HG02763 (cell line): ENCODE results near the gene PPP1R13B.
A peak's percentile ranks its signal among the peaks of the same experiment; 100 is the strongest.

Experiments
- ATAC-seq: cut with Tn5 transposase; IDR thresholded peaks from one replicate; pipeline ENCODE4 v1.9.1; 2021; ENCODE audit warnings: mild to moderate bottlenecking, moderate library complexity; ENCODE audit not compliant: unreplicated experiment

The PPP1R13B gene

GRCh38 chr14:103702497-103703432 lies 144.6 kb downstream of the PPP1R13B start:
- no peak for ATAC-seq

DNA sequence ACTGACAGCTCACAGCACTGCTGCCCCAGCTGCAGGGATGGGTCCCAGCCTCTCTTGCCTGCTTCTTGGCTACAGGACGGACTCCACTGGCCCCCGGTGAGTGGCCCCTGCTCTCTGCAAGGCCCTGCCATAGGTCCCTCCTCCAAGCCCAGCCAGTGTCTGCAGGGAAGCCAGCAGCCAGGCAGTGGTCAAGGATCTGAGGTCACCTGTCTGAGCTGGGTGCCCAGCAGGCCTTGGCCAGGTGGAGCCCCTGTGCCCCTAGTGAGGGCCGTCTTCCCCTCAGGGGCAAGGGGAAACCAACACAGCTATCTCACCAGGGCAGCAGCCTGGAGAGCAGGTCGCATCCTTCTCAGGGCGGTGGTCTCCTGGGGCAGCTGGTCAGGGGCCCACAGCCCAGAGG lies 145.3 kb downstream of the PPP1R13B start:
- ATAC-seq, result no peak

DNA sequence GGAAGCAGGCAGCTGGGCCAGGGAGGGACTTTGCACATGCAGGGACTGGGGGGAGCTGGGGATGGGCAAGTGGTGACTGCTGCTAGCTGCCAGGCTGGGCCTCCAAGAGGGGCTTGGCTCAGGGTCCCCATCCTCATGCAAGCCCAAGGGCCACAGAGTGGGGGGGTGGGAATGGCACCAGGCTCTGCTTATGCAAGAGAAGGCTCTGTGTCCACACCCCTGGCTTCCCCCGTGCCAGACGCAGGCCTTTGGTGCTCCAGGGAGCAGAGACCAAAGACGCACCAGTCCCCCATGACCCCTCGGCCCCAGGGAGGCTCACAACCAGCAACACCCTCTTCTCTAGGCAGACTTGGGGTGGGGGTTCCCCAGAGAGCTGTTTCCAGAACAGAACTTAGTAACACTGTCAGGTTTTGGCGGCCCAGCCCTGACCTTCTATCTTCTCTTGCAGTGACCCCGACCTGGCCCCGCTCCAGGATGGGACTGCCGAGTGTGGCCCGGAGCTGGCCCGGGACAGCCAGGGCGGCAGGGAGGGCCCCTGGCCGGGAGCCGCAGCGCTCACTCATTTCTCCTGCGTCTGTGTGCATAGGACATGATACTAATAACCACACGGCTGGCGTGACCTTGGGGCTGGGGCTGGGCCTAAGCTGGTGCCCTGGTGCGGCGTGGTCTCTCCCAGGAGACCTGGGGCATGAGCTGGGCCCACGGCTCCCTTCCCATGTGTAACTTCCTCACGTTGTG lies 146.5 kb downstream of the PPP1R13B start:
- no peak for ATAC-seq

DNA sequence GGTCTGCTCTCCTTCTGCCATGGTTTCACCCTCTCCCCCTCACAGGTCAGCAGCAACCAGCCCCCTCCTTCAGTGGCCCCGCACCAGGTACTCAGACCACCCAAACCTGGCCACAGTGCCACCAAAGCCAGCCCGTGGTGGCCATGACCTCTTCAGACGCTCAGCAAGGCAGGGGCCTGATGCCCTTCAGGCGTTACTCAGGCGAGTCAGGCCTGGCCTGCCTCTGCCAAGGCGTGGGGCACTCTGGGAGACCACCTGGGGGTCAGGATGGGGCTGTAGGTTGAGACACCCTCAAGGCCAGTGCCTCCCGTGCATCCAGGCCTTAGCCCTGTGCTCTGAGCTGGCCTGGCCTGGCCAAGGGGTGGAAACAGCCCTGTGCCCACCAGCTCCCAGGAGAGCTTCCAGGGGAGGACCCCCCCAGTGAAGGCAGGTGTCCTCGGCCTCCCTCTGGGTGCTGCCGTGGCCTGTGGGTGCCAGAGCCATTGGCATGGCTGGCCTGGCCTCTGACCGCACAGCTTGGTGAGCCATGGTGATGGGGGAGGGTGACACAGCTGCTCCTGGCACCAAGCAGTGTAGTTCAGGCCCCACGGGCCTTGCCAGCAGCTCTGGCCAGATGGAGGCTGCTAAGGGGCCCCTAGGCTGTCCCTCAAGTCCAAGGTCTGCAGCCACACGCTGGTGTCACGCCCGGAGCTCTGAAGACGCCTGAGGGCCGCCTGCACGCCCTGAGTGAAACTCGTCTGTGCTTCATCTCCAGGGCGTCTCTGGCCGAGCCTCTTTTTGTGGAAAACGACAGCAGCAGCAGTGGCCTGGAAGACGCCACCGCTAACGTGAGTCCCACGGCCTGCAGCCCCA lies 147.2 kb downstream of the PPP1R13B start:
- no peak for ATAC-seq

DNA sequence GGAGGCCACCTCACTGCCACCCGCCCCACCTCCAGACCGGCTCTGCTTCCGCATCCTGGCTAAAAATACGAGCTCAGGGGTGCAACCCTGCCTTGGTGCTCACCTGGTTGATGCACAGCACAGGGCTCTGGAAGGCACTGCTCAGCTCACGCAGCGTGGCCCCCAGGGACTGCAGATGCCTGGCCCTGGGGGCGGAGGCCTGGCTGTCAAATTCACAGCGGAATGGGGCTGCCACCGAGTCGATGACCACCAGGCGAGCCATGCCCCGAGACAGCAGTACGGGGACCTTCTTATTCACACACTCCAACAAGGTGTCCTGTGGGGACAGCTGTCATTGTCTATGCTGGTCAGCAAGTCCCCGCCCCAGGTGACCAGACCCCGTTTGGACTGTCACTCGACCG lies 148.1 kb downstream of the PPP1R13B start:
- ATAC-seq, result no peak

- ATAC-seq, result no peak
Measured at GRCh38 chr14:103698380-103699260, 148.8 kb downstream of the PPP1R13B start.

DNA sequence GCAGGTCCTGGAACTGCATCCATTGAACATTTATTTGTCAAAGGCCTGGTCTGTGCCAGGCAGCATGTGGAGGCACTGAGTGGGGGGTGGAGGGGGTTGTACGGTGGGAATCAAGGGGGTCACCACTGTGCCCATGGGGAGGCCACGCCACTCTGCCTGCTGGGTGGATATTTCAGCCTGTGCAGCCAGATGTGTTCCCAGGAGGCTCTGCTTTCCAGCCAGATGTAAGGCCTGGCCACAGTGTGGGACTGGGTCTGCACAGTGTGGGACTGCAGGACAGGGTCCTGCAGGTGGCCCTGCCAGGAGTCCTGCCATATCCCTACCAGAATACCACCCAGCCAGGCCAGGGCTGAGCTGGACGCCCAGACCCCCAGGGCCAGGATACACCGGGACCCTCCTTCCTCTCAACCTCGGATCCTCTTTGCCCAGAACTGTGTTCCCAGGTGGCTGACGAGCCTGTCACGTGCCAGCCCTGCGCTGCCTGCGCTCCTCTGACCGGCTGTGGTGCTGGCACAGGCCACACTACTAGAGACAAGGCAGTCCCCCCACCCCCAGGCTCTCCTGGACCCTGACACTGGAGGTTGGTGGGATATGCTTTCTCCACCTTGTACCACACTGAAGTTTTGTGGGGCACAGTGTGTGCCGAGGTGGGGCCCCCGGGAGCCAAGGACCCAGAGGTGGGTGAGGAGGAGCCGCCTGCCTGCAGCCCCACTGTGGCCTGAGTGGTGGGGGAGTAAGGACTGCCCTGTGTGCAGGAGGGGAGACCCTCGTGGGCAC lies 149.6 kb downstream of the PPP1R13B start:
- ATAC-seq, result no peak

DNA sequence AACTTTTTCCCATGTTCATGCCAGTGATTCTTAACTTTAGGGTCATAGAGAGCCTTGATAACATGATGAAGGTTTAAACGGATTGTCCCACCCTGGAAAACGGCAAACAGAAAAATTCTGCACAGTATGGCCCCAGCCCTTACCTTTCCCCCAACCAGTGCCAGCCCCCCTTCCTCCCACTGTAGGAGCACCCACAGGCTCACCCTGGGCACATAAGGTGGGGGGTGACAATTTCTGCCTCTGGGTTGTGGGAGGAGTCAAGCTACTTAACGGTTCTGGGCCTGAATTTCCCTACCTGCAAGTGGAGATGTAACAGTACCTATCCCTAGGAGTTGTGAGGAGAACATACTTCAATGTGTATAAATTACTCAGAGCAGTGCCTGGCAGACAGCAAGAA lies 150.2 kb downstream of the PPP1R13B start:
- no peak for ATAC-seq

DNA sequence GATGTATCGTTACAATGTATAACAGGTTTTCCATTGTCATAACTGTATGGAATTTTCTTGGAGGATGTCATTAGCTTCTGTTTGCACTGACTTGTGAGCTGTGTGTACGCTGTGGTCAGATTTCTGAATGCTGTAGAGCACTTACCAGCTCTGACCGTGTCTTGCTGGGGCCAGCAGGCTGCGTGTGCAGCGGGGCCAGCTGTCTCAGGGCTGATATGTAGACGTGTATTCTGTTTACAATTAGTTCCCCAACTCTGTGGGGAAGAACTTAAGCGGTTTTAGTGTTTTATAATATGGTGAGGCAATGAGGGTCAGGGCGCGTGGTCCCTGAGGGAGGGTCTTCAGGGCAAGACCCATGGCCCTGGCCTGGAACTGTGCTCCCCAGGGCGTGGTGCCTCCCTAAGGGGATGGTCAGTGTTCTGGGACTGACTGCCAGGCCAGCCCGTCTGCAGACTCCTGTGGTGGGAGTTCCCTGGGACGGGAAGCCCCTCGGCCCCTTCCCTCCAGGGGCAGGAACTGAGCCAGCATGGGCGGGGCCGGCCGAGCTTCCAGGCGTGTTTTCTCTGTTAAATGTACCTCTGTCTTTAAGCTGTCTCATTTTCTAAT lies 150.8 kb downstream of the PPP1R13B start:
- no peak for ATAC-seq

GRCh38 chr14:103696070-103696402 lies 151.3 kb downstream of the PPP1R13B start:
- ATAC-seq, result no peak

DNA sequence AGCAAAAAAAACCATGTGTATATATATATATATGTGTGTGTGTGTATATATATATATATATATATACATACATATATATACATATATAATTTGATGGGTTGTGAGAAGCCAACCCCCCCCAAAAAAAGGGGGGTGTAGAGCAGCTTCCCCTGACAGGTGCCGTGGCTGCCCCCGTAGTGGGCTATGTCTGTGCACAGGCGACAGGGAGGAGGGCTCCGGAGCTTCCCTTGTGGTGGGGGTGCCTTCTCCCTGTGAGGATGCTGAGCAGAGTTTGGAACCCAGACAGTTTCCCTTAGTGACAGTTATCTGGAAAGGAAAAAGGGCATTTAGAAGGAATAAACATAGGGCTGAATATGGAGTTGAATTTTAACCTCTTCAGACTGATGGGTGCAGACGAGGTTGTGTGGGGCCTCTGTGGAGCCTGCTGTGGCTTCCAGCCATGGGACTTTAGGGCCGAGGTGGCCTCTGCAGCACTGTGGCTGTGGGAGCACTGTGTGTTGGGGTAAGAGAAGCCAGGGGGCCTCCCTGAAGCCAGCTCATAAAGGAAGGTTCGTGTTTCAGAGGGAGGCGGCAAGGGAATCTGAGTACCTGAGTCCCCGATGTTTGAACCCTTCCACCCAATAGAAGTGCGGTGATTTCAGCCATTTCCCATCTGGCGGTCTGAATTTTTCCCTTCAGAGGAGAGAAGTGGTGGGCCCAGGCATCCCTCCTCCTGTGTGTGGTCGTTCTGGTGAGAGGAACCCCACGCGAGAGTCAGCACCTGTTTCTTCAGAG lies 151.9 kb downstream of the PPP1R13B start:
- ATAC-seq, result no peak

GRCh38 chr14:103694572-103695026 lies 152.8 kb downstream of the PPP1R13B start:
- ATAC-seq, result no peak

GRCh38 chr14:103693515-103693914 lies 153.9 kb downstream of the PPP1R13B start:
- ATAC-seq, result no peak

DNA sequence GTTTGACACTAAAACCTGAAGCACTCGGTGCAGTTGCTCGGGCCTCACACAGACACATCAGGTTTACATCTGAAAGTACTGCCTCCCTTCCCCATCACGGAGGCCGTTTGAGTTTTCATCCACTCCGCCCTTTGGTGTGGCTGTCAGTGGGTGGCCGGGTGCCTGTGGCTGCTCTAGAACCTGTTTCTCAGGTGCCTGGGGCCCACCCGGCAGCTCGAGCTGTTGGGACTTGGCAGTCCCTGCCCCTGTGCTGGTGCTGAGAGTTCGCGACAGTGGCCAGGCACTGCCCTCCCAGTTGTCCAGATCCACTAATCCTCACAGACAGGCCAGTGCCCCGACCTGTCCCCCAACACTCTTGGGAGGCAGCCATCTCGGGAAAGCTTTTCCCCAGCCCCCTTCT lies 154.5 kb downstream of the PPP1R13B start:
- no peak for ATAC-seq

DNA sequence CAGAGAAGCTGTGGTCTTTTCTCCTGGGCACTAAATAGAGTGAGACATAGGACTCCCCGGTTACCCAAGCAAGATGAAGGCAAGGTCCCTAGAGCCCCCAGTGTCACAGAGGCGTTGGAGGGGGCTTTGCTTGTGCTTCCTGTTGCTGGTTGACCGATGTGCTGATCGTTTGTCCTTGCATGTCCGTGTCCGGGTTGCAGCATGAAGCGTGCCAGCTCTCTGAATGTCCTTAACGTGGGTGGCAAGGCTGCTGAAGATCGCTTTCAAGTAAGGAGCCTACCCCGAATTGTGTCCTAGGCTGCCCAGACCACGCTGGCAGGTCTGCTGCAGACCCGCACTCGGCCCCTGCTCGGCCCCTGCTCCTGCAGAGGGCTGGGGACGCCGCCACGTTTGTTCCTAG lies 155.2 kb downstream of the PPP1R13B start:
- ATAC-seq, result peak; percentile 17

- peak; percentile 63 for ATAC-seq
Measured at GRCh38 chr14:103691655-103692054, 155.7 kb downstream of the PPP1R13B start.

- no peak for ATAC-seq
Measured at GRCh38 chr14:103690332-103690731, 157.0 kb downstream of the PPP1R13B start.
